ENCODE data around the gene NIP7. TPM values are rescaled to one million over a fixed set of nuclear protein-coding genes. Genes with fewer than 3 reads are reported as not detected.

Gene NIP7
- total and polyA plus RNA-seq, 2 of the 4 experiments (the other 2 are of a cell fraction): 14.0 to 28.3 TPM

DNA sequence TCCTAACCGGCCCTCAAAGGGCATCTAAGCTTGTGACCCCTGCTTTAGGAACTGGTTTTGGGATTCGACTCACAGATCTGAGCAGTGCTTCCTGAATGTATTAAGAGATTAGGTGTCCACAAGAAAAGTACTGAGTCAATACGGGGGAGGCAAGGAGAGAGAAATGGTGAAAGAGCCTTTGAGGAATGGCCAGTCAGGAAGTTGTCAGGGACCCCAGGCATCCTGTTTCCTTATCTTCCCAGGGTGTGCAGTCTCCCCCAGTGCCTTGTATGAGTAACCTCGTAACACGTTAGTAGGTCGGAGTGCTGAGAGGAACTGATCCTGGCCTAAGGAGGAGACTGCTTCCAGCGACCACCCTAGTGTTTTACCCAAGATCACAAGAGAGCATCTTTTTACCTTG lies 28.4 kb downstream of the NIP7 start:
- H3K4me1 ChIP-seq (ENCODE audit: control insufficient read depth, insufficient read depth, low read length): no peaks in the 10 kb centered on the region; the same call in 1 of the 2 replicates
- ChIA-PET CTCF (no interaction called here), POLR2A (ENCODE audit: unreplicated experiment) (no interaction called here)
- in situ Hi-C loops (cut with MboI; ENCODE audit: low sequenced_read_pairs): no loop called here
- DNase-seq: peak; percentile 71
- no peak overlapping the region for H3K56ac ChIP-seq (ENCODE audit: extremely low read depth, insufficient read depth, low read length)
- no peak overlapping the region for H3K4ac ChIP-seq (ENCODE audit: low read depth, low read length)
- no TSS peak for BruUV-seq (replicated peaks)
- peak overlapping the region; percentile 35 for H2BK5ac ChIP-seq (ENCODE audit: low read depth, low read length, poor library complexity, severe bottlenecking)
- H3K18ac ChIP-seq (ENCODE audit: low read depth, low read length): no peak overlapping the region
- no peak overlapping the region for H3K9ac ChIP-seq (ENCODE audit: low read depth, low read length)
- no peak overlapping the region for H2BK15ac ChIP-seq (ENCODE audit: low read depth, low read length)
- H2BK120ac ChIP-seq (ENCODE audit: low read depth, low read length): no peak overlapping the region
- no peak overlapping the region for H2AK5ac ChIP-seq (ENCODE audit: low read depth, low read length)
- no peak; the same call in none of the 2 replicates for ATAC-seq (ENCODE audit: low read depth)
- H3K4me3 ChIP-seq (ENCODE audit: insufficient read depth, low read depth, low read length): no peak overlapping the region
- H3K9me1 ChIP-seq (ENCODE audit: insufficient read depth, low read length): peaks cover 11% of the 10 kb centered on the region; the same call in 1 of the 2 replicates
- dilution Hi-C loops (cut with HindIII; ENCODE audit: low sequenced_read_pairs, unreplicated experiment): no loop called here
- TF ChIP-seq FOS (IDR thresholded peaks at IDR 0.05; ENCODE audit: low read depth, low read length) (no peak), CEBPB (IDR thresholded peaks at IDR 0.05; ENCODE audit: low read depth, low read length) (peak; percentile 42; the same call in 1 of the 2 replicates)
- TF ChIP-seq, protein P1, sequence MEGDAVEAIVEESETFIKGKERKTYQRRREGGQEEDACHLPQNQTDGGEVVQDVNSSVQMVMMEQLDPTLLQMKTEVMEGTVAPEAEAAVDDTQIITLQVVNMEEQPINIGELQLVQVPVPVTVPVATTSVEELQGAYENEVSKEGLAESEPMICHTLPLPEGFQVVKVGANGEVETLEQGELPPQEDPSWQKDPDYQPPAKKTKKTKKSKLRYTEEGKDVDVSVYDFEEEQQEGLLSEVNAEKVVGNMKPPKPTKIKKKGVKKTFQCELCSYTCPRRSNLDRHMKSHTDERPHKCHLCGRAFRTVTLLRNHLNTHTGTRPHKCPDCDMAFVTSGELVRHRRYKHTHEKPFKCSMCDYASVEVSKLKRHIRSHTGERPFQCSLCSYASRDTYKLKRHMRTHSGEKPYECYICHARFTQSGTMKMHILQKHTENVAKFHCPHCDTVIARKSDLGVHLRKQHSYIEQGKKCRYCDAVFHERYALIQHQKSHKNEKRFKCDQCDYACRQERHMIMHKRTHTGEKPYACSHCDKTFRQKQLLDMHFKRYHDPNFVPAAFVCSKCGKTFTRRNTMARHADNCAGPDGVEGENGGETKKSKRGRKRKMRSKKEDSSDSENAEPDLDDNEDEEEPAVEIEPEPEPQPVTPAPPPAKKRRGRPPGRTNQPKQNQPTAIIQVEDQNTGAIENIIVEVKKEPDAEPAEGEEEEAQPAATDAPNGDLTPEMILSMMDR (conservative IDR thresholded peaks at IDR 0.05; ENCODE audit: low read depth, low read length): no peak
- H3K9me3 ChIP-seq (ENCODE audit: control insufficient read depth, insufficient read depth, low read length): no peaks in the 10 kb centered on the region
- H4K20me1 ChIP-seq (ENCODE audit: insufficient read depth, low read length): no peaks in the 10 kb centered on the region
- H3K4me2 ChIP-seq (ENCODE audit: low read depth, low read length): no peak overlapping the region
- H3K27ac ChIP-seq (ENCODE audit: insufficient read depth, low read length): no peak overlapping the region
- H4K91ac ChIP-seq (ENCODE audit: insufficient read depth, low read depth, low read length): no peak overlapping the region
- intact Hi-C loops (cut with micrococcal nuclease): no loop called here
- peaks cover 36 to 51% of the 10 kb centered on the region in 2 experiments for H3K79me1 ChIP-seq (ENCODE audit: low read depth in 1 of 2, low read length in 2 of 2)
- H4K5ac ChIP-seq (ENCODE audit: low read depth, low read length): no peak overlapping the region
- no peak overlapping the region for H3K14ac ChIP-seq (replicated peaks; ENCODE audit: low read depth, low read length)
- peaks cover 48% of the 10 kb centered on the region for H3K36me3 ChIP-seq (ENCODE audit: control insufficient read depth, insufficient read depth, low read length)
- no peaks in the 10 kb centered on the region for H3K27me3 ChIP-seq (ENCODE audit: control insufficient read depth, insufficient read depth, low read length)
- H4K8ac ChIP-seq (ENCODE audit: low read depth in 2 of 2, low read length in 2 of 2): no peak overlapping the region
- WGBS, 2 experiments (ENCODE audit: extremely low coverage in 2 of 2, insufficient read length in 1 of 2): no CpG with 5 or more reads among the region's 7 CpGs
- no peak overlapping the region for H2AK9ac ChIP-seq (replicated peaks; ENCODE audit: low read depth, low read length, poor library complexity)
- H3K23ac ChIP-seq (ENCODE audit: low read depth, low read length): no peak overlapping the region
- no peak overlapping the region for H2AFZ ChIP-seq (replicated peaks; ENCODE audit: low read length, poor library complexity)
- no peak overlapping the region for H2BK20ac ChIP-seq (ENCODE audit: low read depth, low read length)

Data from IMR-90 (cell line).